GM06990 (cell line): ENCODE results near the gene HEXIM1.

Source experiments
- DNase-seq: peaks from one replicate; pipeline ENCODE4 v3.0.0-alpha.2; 2011; ENCODE audit not compliant: insufficient read length; ENCODE audit errors: extremely low read depth
- H3K27me3 ChIP-seq: replicated peaks from 2 replicates; pipeline ENCODE4 v1.6.0; 2011; ENCODE audit warnings: low read length; ENCODE audit not compliant: control insufficient read depth, insufficient read depth
- H3K36me3 ChIP-seq: 2 replicates; pipeline ENCODE4 v1.5.1; 2011; ENCODE audit warnings: low read length; ENCODE audit not compliant: control insufficient read depth, insufficient read depth
- H3K4me3 ChIP-seq: replicated peaks from 2 replicates; pipeline ENCODE4 v1.5.1; 2011; ENCODE audit warnings: low read depth, mild to moderate bottlenecking, control low read depth, low read length
- TF ChIP-seq, protein P1 (sequence below): IDR thresholded peaks from 2 replicates; pipeline ENCODE4 v1.5.1; 2011; ENCODE audit warnings: low read length, control low read depth, mild to moderate bottlenecking, inconsistent platforms; ENCODE audit not compliant: insufficient read depth, poor library complexity, severe bottlenecking

The HEXIM1 gene

GRCh38 chr17:45129940-45130680, 18.2 kb upstream of the HEXIM1 start:
- Histone ChIP-seq H3K27me3 (no peaks in the 10 kb centered on the region; the same call in none of the 2 replicates), H3K4me3 (no peak overlapping the region), H3K36me3 (no peaks in the 10 kb centered on the region)
- TF ChIP-seq, protein P1, sequence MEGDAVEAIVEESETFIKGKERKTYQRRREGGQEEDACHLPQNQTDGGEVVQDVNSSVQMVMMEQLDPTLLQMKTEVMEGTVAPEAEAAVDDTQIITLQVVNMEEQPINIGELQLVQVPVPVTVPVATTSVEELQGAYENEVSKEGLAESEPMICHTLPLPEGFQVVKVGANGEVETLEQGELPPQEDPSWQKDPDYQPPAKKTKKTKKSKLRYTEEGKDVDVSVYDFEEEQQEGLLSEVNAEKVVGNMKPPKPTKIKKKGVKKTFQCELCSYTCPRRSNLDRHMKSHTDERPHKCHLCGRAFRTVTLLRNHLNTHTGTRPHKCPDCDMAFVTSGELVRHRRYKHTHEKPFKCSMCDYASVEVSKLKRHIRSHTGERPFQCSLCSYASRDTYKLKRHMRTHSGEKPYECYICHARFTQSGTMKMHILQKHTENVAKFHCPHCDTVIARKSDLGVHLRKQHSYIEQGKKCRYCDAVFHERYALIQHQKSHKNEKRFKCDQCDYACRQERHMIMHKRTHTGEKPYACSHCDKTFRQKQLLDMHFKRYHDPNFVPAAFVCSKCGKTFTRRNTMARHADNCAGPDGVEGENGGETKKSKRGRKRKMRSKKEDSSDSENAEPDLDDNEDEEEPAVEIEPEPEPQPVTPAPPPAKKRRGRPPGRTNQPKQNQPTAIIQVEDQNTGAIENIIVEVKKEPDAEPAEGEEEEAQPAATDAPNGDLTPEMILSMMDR = no peak
- no peak for DNase-seq

DNA sequence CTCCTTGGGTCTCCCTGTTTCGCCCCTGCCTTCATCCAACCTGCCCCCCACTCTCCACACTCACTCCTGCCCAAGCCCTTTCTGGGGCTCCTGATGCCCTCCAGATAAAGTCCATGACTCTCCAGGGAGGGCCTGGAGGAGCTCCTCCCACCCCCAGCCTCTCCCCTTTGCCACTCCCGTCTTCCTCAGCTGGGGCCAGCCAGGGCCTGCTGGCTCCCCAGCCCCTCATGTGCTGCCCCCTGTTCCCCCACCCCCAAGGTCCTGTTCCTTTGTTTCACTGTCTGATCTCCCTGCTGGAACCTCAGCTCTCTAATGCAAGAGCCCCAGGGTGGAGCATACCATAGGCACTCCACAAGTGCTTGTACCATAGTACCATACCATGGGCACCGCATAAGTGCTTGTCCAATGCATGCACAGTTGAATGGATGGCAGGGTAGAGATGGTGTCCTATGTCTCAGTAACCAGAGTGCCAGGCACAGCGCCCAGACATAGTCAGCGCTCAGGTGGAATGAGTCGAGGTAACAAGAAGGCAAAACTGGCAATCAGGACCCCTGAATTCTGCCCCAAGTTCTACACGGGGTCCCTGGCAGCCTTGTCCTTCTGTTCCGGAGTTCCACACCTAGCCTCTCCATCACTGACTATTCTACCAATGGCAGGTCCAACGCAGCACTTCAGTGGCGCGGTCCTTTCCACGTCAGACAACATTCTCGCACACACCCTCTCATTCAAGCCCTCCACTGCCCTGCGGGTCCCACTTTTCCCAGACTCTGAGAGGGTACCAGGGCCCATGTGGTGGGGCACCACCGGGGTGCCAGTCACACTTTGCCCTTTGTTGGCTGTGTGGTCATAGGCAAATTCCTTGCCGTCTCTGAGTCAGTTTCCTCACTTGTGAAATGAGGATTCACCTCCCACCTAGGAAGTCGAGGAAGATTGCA, 17.3 kb upstream of the HEXIM1 start:
- DNase-seq = no peak
- TF ChIP-seq, protein P1 = no peak
- no peak overlapping the region for H3K4me3 ChIP-seq
- H3K36me3 ChIP-seq = no peaks in the 10 kb centered on the region
- H3K27me3 ChIP-seq = no peaks in the 10 kb centered on the region; the same call in none of the 2 replicates

- Histone ChIP-seq H3K4me3 (peak overlapping the region; percentile 79), H3K27me3 (no peaks in the 10 kb centered on the region; the same call in none of the 2 replicates), H3K36me3 (no peaks in the 10 kb centered on the region)
- TF ChIP-seq, protein P1 = peak; percentile 89
- DNase-seq = no peak
Observed at GRCh38 chr17:45131616-45132319, 16.5 kb upstream of the HEXIM1 start.

DNA sequence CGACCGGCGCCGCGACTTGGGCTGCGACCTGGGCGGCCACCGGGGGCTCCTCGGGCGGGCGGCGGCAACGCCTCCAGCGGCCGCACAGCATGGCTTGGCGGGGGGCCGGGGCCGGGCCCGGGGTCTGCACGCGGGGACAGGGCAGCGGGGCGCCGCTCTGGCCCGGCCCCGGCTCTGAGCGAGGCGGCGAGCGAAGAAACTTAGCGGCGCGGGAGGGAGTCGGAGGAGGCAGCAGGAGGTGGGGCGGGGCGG, 16.0 kb upstream of the HEXIM1 start, which contains the start of gene PLCD3:
Gene PLCD3, minus strand, starts transcription at position 196 of the 252 bp plus-strand sequence. Its CDS starts 105 bp downstream, at position 91.
- H3K27me3 ChIP-seq = no peaks in the 10 kb centered on the region; the same call in none of the 2 replicates
- DNase-seq = no peak
- TF ChIP-seq, protein P1 = no peak
- H3K36me3 ChIP-seq = no peaks in the 10 kb centered on the region; the same call in 1 of the 2 replicates
- peak within 1 kb of the TSS; percentile 79 for H3K4me3 ChIP-seq

GRCh38 chr17:45132572-45133463, 15.5 kb upstream of the HEXIM1 start:
- Histone ChIP-seq H3K36me3 (no peaks in the 10 kb centered on the region; the same call in 1 of the 2 replicates), H3K27me3 (no peaks in the 10 kb centered on the region; the same call in none of the 2 replicates), H3K4me3 (peak overlapping the region; percentile 79)
- DNase-seq = peak; percentile 83
- TF ChIP-seq, protein P1 = peak; percentile 92
